Measurements from ENCODE around the gene NEMP2. TPM values are rescaled to one million over a fixed set of nuclear protein-coding genes. Genes with fewer than 3 reads are reported as not detected.

Gene NEMP2, protein sequence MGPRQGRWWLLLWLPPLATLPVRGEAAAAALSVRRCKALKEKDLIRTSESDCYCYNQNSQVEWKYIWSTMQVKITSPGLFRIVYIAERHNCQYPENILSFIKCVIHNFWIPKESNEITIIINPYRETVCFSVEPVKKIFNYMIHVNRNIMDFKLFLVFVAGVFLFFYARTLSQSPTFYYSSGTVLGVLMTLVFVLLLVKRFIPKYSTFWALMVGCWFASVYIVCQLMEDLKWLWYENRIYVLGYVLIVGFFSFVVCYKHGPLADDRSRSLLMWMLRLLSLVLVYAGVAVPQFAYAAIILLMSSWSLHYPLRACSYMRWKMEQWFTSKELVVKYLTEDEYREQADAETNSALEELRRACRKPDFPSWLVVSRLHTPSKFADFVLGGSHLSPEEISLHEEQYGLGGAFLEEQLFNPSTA
- 1 to 10 TPM; 5.0 to 6.8 TPM for total RNA-seq
- long read RNA-seq, donor 1, partial matches to known transcripts: 0 of 1 reads
- long read RNA-seq, donor 1, other reads (novel, unspliced or antisense): 1 of 1 reads
- long read RNA-seq, donor 2, partial matches to known transcripts: 0 of 2 reads
- long read RNA-seq, donor 2, other reads (novel, unspliced or antisense): 2 of 2 reads

DNA sequence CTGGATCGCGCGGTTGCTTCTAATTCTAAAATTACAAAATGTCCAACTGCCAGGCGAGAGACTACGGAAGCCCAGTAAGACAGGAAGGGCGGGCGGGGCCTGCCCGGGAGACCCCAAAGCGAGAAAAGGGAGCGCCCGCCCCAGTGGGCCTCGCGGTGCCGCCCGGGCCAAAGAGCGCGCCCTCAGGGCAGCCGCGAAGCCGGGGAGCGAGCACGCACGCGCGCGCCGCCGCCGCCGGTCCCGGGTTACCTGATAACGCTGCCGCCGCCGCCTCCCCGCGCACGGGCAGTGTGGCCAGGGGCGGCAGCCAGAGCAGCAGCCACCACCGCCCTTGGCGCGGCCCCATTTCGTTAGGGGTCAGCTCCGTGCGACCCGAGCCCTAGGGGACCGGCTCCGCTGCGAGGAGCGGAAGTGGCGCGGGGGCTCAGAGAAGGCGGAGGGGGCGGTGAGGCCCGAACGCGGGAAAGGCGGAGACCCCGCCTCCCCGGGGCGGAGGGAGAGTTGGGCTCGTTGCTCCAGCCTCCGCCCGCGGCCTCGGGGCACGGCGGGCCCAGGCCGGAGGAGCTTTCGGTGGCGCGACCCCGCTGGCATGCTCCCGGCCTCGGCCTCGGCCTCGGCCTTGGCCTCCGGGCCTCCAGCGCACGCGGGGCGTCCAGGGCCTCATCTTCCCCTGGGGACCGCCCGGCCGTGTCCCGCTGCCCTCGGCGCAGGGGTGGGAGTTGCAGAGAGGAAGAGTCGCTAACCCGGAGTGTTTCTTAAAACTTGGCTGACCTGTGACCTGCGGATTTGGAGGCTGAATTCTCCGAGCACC, at the start of gene NEMP2:
TSS of gene NEMP2 (minus strand) at position 413 of the 811 bp plus-strand sequence. CDS start at position 346, 67 bp downstream.
- DNase-seq (ENCODE audit: low spot score): peak; percentile 94
- intact Hi-C loops (cut with DNase I): loop anchor here in 1 of 2 donors (5.0 kb wide), 1 partner anchor 113 kb away; the partner anchor contains the start of gene NAB1

GRCh38 chr2:190583507-190584337, 49.2 kb upstream of the NEMP2 start:
- intact Hi-C loops (cut with DNase I): no loop called here
- no peak for DNase-seq (ENCODE audit: low spot score)

GRCh38 chr2:190582736-190583506, 48.4 kb upstream of the NEMP2 start:
- intact Hi-C loops (cut with DNase I): no loop called here

GRCh38 chr2:190582019-190582418, 47.5 kb upstream of the NEMP2 start:
- no peak for DNase-seq (ENCODE audit: low spot score)
- intact Hi-C loops (cut with DNase I): no loop called here

More at GRCh38 chr2:190582736-190583506, 48.4 kb upstream of the NEMP2 start:
- no peak for DNase-seq (ENCODE audit: low spot score)

DNA sequence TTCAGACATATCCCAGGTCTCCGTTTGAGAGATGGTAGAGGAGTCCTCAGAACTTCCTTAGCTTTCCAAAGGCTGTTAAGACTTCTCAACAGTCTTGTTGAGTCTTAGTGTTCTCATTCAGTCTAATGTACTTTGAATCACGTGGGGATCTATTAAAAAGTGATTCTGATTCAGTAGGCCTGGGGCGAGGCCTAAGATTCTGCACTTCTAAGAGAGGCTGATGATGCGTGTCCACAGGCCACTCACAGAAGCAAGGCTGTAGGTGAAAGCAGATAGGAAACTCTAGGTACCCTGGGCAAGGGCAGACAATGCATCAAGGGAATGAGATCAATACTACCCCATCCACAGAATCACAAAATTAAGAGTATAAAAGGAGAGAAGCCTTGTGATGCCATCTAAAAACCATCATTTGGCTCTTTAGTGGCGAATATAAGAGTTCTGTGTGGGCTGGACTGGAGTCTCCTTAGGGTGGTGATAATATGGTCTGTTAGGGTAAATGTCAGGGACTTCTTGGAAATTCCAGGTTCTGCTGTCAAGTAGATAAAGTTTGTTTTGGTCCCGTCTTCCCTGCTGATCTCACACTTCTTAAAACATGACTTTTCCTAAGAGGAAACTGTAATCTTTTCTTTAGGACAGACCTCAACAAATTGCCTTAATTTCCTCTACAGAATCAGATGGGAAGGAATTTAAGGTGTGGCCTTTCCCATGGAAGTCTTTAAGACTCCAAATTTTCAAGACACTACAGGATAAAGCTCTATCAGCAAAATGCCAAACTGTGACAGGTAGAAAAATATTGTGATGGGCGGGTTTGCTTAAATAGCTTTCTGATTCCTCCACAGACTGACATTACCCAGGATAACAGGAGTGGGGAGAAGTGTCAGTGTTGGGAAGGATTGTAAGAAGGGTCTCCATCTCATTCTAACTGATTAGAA, 45.7 kb upstream of the NEMP2 start:
- intact Hi-C loops (cut with DNase I): loop anchor here in 1 of 2 donors (1.0 kb wide), 1 partner anchor 32 kb away; no protein-coding TSS in a partner anchor
- DNase-seq (ENCODE audit: low spot score): no peak

- intact Hi-C loops (cut with DNase I): loop anchor here in 1 of 2 donors (1.0 kb wide), 1 partner anchor 31 kb away; no protein-coding TSS in a partner anchor
- no peak for DNase-seq (ENCODE audit: low spot score)
Measured at GRCh38 chr2:190579058-190579410, 44.5 kb upstream of the NEMP2 start.

DNA sequence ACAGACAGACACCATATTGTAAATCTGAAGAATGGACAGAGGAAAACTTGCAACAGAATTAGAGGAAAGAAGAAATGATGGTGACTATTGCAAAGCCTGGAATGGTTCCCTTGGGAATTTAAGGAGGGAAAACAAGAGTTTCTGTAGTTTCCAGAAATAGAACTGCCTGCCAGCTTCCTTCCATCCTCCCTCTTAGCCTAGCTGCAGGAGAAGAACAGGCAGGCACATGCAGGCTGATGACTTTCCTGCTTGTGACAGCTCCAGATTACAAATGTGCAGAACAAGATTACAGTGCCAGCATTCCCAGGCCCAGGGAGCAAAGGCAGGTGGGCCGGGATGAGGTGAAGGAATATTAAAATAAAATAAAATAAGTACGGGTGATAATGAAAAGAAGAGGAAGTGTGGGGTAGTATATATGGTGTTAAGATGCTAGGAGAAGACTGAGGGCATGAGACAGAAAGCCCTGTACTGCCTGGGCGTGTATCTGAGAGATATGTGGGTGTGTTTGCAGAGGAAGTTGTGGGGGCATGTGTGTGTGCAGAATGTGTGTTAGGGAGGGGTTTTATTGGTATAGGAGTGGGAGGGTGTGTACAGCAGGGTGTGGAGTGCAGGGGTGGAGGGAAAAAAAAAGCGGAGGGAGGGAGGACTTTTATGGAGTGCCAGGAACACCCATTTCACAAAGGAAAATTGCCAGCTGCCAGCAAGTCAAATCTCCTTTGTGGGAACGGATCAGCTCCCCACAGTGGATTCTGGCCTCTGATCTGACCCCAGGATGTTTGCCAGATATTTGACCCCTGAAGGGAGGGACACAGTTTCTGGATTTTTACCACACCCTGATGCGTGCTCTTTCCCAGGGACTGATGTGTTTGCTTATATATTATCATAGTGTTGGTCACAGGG, 43.9 kb upstream of the NEMP2 start:
- intact Hi-C loops (cut with DNase I): loop anchor here in 1 of 2 donors (1.0 kb wide), 1 partner anchor 30 kb away; no protein-coding TSS in a partner anchor
- no peak for DNase-seq (ENCODE audit: low spot score)

DNA sequence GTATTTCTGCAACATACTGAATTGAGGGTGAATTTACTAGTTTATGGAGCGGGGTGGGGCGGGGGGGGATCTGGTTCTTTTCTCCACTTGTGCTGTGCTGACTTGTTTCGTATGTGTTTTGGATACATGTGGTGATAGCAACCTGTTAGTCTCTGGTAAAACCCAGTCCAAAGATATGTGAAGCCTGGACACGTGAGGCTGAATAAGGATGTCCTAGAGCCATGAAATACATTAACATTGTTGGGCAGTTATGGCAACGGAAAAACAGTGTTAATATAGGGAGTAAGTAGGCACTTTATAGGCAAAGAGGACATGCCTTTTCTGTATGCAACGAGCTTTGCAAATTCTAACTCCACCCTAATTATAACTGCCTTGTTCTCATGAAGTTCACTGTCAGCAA, 42.1 kb upstream of the NEMP2 start:
- intact Hi-C loops (cut with DNase I): no loop called here
- no peak for DNase-seq (ENCODE audit: low spot score)

DNA sequence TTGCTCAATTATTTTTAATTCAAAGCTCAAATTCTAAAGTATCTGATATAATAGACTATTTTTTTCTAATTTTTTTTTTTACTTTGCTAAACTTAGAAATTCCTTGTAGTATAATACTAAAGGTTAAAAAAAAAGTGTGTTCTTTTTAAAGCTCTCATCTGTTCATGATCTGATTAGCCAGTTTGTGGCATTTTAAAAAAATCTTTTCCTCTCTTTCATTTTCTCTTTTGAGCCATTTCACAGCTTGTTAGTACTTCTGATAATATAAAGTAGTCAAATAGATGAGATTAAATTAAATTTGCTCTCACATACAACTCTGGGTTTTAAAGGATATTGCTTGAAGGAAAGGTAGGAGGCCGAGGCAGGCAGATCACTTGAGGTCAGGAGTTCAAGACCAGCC, 40.7 kb upstream of the NEMP2 start:
- intact Hi-C loops (cut with DNase I): no loop called here
- DNase-seq (ENCODE audit: low spot score): no peak

DNA sequence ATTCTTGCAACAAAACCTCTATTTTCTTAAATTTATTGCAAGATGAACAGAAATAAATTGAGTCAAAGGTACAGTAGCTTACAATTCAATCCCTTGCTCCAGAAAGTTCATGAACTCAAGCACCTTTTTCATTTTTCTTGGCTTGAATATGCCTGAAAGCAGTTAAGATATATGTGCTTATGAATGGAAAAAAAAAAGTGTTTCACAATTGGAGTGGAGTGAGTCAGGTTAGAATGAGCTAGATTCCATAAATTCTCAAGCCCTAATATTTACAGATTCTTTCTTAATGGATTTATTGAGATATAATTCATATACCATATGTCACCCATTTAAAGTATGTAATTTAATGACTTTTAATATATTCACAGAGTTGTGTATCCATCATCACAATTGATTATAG, 39.6 kb upstream of the NEMP2 start:
- intact Hi-C loops (cut with DNase I): no loop called here
- DNase-seq (ENCODE audit: low spot score): no peak

DNA sequence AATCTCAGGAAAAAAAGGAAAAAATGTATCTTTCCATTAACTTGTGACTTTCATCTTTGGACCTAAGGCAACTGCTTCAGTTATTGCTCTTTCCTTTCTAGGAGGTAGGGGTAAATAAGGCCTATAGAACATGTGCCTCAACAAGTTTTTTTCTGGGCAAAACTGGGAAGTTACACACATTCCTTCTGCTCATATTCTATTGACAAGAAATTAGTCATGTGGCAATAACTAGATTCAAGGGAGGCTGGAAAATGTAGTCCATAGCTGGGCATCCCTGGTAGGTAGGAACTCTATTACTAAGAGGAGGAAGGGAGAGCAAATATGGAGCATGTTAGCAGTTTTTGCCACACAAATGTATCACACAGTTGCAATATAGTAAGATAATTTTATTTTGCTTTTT, 37.7 kb upstream of the NEMP2 start:
- no peak for DNase-seq (ENCODE audit: low spot score)
- intact Hi-C loops (cut with DNase I): no loop called here

DNA sequence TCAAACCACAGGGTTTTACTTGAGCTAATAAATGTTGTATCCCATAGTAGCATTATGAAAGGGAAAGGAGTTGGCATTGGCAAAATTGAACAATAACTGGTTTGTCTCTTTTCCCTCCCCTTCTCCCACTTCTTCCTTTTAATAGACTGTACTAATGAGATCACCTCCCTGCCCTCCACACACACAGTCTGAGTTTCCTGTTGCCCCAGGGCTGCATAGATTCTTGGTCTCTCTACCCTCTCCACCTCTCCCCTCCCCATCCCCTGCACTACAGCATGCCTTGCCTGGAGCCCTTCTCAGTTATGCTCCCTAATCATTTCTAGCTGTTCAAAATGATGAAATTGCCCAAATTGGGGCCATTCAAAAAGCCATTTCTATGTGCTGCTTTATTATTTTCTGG, 37.2 kb upstream of the NEMP2 start:
- no peak for DNase-seq (ENCODE audit: low spot score)
- intact Hi-C loops (cut with DNase I): no loop called here

- intact Hi-C loops (cut with DNase I): no loop called here
- no peak for DNase-seq (ENCODE audit: low spot score)
Measured at GRCh38 chr2:190570871-190571270, 36.3 kb upstream of the NEMP2 start.

- intact Hi-C loops (cut with DNase I): loop anchor here in 1 of 2 donors (1.0 kb wide), 1 partner anchor 23 kb away; no protein-coding TSS in a partner anchor
- DNase-seq (ENCODE audit: low spot score): no peak
Measured at GRCh38 chr2:190569994-190570755, 35.7 kb upstream of the NEMP2 start.

- DNase-seq (ENCODE audit: low spot score): no peak
- intact Hi-C loops (cut with DNase I): no loop called here
Measured at GRCh38 chr2:190564838-190565237, 30.3 kb upstream of the NEMP2 start.
